Measurements from ENCODE around the gene RCC2. TPM values are rescaled to one million over a fixed set of nuclear protein-coding genes. Genes with fewer than 3 reads are reported as not detected.
"Not testable (repeated sequence)": the region's sequence is repeated elsewhere in the genome, so short reads cannot be mapped to it uniquely, and the experiment has no call there.

RCC2 gene
- 100 to 1,000 TPM; 107 to 120 TPM for total RNA-seq

DNA sequence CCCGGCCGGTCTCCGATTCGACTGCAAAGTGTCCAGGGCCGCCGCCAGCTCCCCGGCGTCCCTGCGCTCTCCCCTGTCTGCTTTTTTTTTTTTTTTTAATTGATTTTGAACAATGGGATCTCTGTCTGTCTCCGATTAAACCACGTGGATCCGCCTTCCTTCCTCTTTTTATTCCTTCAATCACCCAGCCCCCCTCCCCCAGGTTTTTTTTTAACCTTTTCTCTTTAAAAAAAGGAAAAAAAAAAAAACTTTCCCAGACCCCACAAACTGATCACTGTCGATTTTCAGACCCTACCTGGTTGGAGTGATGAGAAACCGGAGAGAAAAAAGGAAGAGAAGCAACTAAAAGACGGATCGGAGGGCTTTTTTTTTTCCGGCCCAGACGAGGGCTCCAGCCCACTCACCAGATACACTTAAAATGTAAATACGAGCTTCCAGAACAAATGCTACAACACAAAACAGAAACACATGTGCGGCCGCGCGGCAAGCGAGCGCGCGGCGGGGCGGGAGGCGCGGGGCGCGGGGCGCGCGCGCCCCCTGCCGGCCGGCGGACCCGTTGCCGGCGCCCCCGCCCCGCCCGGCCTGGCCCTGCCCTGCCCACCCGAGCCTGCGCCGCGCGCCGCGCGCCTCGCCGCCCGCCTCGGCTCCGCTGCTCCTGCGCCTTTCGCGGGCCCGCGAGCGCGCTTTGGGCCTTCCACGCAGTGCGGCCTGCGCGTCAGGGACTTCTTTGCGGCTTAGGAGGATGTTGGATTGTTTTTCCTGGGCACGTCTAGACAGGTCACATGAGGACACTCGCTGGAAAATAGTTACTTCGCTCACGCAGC lies at the start of gene RCC2:
Gene RCC2 (minus strand): TSS at position 428 of the 824 bp plus-strand sequence. CDS start 1,163 bp downstream, outside the sequence.
- DNase-seq (peak; percentile 86), ATAC-seq (peak; percentile 69)
- intact Hi-C loops (cut with DNase I, micrococcal nuclease): loop anchor here in 1 of 2 experiments (1.0 to 10.0 kb wide), 8 partner anchors 19 to 1912 kb away; partner anchors contain the start of genes ATP13A2, DDI2 and DNAJC16
- ChIA-PET POLR2A (interaction anchor here (0.6 kb wide), 1 partner anchor 471 kb away, joined by 3 read pairs; no protein-coding TSS in a partner anchor), CTCF (interaction anchor here (0.6 to 1.6 kb wide), 4 partner anchors 11 to 35 kb away, joined by 3 to 5 read pairs (median 3); no protein-coding TSS in a partner anchor)
- Mint-ChIP-seq H3K36me3 (ENCODE audit: low read depth) (peaks cover 37% of the 10 kb centered on the region), H3K27me3 (no peaks in the 10 kb centered on the region), H3K27ac (peak within 1 kb of the TSS; percentile 96), H3K9me3 (ENCODE audit: low read depth) (no peaks in the 10 kb centered on the region), H3K4me3 (peak within 1 kb of the TSS; percentile 96), H3K4me1 (peaks cover 45% of the 10 kb centered on the region)

DNA sequence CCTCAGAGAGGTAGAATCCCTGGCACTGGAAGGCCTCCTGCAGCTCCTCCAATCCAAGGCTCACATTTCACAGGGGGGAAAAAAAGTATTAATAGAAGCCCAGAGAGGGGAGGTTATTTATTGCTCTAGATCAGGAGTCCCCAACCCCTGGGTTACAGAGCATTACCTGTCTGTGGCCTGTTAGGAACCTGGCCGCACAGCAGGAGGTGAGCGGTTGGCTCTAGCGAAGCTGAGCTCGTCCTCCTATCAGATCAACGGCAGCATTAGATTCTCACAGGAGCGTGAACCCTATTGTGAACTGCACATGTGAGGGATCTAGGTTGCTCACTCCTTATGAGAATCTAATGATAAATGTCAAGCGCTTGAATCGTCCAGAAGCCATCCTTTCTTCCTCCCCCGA lies 46.8 kb upstream of the RCC2 start:
- peaks cover 2% of the 10 kb centered on the region for H3K4me1 Mint-ChIP-seq
- DNase-seq (no peak), ATAC-seq (no peak)
- H3K27me3 Mint-ChIP-seq: peaks cover 7% of the 10 kb centered on the region
- H3K9me3 Mint-ChIP-seq (ENCODE audit: low read depth): no peaks in the 10 kb centered on the region
- intact Hi-C loops (cut with DNase I, micrococcal nuclease): loop anchor here in 1 of 2 experiments (10.0 kb wide), 1 partner anchor 61 kb away; no protein-coding TSS in a partner anchor
- no peaks in the 10 kb centered on the region for H3K36me3 Mint-ChIP-seq (ENCODE audit: low read depth)
- H3K27ac Mint-ChIP-seq: no peak overlapping the region
- no peak overlapping the region for H3K4me3 Mint-ChIP-seq
- CTCF ChIA-PET: interaction anchor here (1.2 kb wide), 1 partner anchor 17 kb away, joined by 3 read pairs; no protein-coding TSS in a partner anchor
- POLR2A ChIA-PET: no interaction called here

GRCh38 chr1:17485281-17485680 lies 45.8 kb upstream of the RCC2 start:
- H3K4me1 Mint-ChIP-seq: peaks cover 2% of the 10 kb centered on the region
- no peak overlapping the region for H3K4me3 Mint-ChIP-seq
- H3K27ac Mint-ChIP-seq: no peak overlapping the region
- intact Hi-C loops (cut with DNase I, micrococcal nuclease): loop anchor here (2.0 to 10.0 kb wide), 2 partner anchors 60 to 64 kb away; no protein-coding TSS in a partner anchor
- CTCF ChIA-PET: interaction anchor here (1.2 kb wide), 1 partner anchor 16 kb away, joined by 3 read pairs; no protein-coding TSS in a partner anchor
- no peaks in the 10 kb centered on the region for H3K9me3 Mint-ChIP-seq (ENCODE audit: low read depth)
- no peak for ATAC-seq
- H3K36me3 Mint-ChIP-seq (ENCODE audit: low read depth): no peaks in the 10 kb centered on the region
- POLR2A ChIA-PET: no interaction called here
- H3K27me3 Mint-ChIP-seq: peaks cover 7% of the 10 kb centered on the region
- DNase-seq: peak; percentile 29

GRCh38 chr1:17481981-17482380 lies 42.5 kb upstream of the RCC2 start:
- intact Hi-C loops (cut with DNase I, micrococcal nuclease): loop anchor here in 1 of 2 experiments (10.0 kb wide), 1 partner anchor 57 kb away; no protein-coding TSS in a partner anchor
- H3K36me3 Mint-ChIP-seq (ENCODE audit: low read depth); POLR2A ChIA-PET; ATAC-seq; H3K27me3 Mint-ChIP-seq; H3K9me3 Mint-ChIP-seq (ENCODE audit: low read depth); H3K4me3 Mint-ChIP-seq; CTCF ChIA-PET; DNase-seq; H3K27ac Mint-ChIP-seq; H3K4me1 Mint-ChIP-seq: not testable (repeated sequence)

DNA sequence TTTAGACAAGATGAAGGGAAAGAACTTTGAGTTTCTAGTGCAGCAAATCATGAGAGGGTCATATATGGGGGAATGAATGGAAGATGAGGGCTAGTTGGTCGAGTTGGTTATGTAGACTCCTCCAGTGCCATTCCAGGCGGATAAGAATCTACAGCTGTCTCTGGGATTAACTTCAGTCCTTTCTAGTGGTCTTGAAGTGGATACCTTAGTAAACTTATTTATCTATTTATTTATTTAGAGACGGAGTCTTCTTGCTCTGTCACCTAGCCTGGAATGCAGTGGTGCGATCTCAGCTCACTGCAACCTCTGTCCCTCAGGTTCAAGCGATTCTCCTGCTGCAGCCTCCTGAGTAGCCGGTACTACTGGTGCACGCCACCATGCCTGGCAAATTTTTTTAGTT lies 41.4 kb upstream of the RCC2 start:
- Mint-ChIP-seq H3K36me3 (ENCODE audit: low read depth) (no peaks in the 10 kb centered on the region), H3K4me3 (no peak overlapping the region), H3K4me1 (no peaks in the 10 kb centered on the region), H3K27ac (no peak overlapping the region), H3K9me3 (ENCODE audit: low read depth) (no peaks in the 10 kb centered on the region), H3K27me3 (peaks cover 4% of the 10 kb centered on the region)
- ChIA-PET POLR2A (no interaction called here), CTCF (no interaction called here)
- no peak for DNase-seq
- no peak for ATAC-seq
- intact Hi-C loops (cut with DNase I, micrococcal nuclease): loop anchor here in 1 of 2 experiments (10.0 kb wide), 1 partner anchor 56 kb away; no protein-coding TSS in a partner anchor

- intact Hi-C loops (cut with DNase I, micrococcal nuclease): no loop called here
- ChIA-PET CTCF (interaction anchor here (0.9 to 1.2 kb wide), 2 partner anchors 20 to 23 kb away, joined by 3 to 4 read pairs; no protein-coding TSS in a partner anchor), POLR2A (no interaction called here)
- DNase-seq: peak; percentile 23
- no peaks in the 10 kb centered on the region for H3K4me1 Mint-ChIP-seq
- H3K9me3 Mint-ChIP-seq (ENCODE audit: low read depth): no peaks in the 10 kb centered on the region
- no peak overlapping the region for H3K4me3 Mint-ChIP-seq
- ATAC-seq: peak; percentile 74
- no peaks in the 10 kb centered on the region for H3K36me3 Mint-ChIP-seq (ENCODE audit: low read depth)
- no peak overlapping the region for H3K27ac Mint-ChIP-seq
- no peaks in the 10 kb centered on the region for H3K27me3 Mint-ChIP-seq
These were observed 36.3 kb upstream of the RCC2 start for GRCh38 chr1:17475752-17476151.

GRCh38 chr1:17474836-17475555 lies 35.5 kb upstream of the RCC2 start:
- H3K9me3 Mint-ChIP-seq (ENCODE audit: low read depth); H3K27me3 Mint-ChIP-seq; DNase-seq; H3K4me3 Mint-ChIP-seq; ATAC-seq; H3K4me1 Mint-ChIP-seq; POLR2A ChIA-PET; H3K36me3 Mint-ChIP-seq (ENCODE audit: low read depth); H3K27ac Mint-ChIP-seq; intact Hi-C loops (cut with DNase I, micrococcal nuclease): not testable (repeated sequence)
- CTCF ChIA-PET: interaction anchor here (0.7 to 1.3 kb wide), 2 partner anchors 17 to 35 kb away, joined by 3 to 5 read pairs; partner anchors contain the start of gene RCC2

DNA sequence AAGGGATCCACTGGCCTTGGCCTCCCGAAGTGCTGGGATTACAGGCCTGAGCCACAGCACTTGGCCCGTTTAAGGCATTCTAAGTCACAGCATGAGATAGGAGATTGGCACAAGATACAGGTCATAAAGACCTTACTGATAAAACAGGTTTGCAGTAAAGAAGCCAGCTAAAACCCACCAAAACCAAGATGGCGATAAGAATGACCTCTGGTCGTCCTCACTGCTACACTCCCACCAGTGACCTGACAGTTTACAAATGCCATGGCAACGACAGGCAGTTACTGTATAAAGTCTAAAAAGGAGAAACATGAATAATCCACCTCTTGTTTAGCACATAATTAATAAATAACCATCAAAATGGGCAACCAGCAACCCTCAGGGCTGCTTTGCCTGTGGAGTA lies 33.3 kb upstream of the RCC2 start:
- Mint-ChIP-seq H3K4me1 (no peaks in the 10 kb centered on the region), H3K9me3 (ENCODE audit: low read depth) (no peaks in the 10 kb centered on the region), H3K27ac (no peak overlapping the region), H3K36me3 (ENCODE audit: low read depth) (no peaks in the 10 kb centered on the region), H3K4me3 (no peak overlapping the region), H3K27me3 (peaks cover 4% of the 10 kb centered on the region)
- POLR2A ChIA-PET: no interaction called here
- ATAC-seq (no peak), DNase-seq (no peak)
- CTCF ChIA-PET: no interaction called here
- intact Hi-C loops (cut with DNase I, micrococcal nuclease): no loop called here

GRCh38 chr1:17471393-17471792 lies 31.9 kb upstream of the RCC2 start:
- peaks cover 4% of the 10 kb centered on the region for H3K27me3 Mint-ChIP-seq
- no peak overlapping the region for H3K27ac Mint-ChIP-seq
- DNase-seq: no peak
- intact Hi-C loops (cut with DNase I, micrococcal nuclease): no loop called here
- no peaks in the 10 kb centered on the region for H3K36me3 Mint-ChIP-seq (ENCODE audit: low read depth)
- CTCF ChIA-PET: no interaction called here
- H3K4me3 Mint-ChIP-seq: no peak overlapping the region
- no peaks in the 10 kb centered on the region for H3K4me1 Mint-ChIP-seq
- H3K9me3 Mint-ChIP-seq (ENCODE audit: low read depth): no peaks in the 10 kb centered on the region
- POLR2A ChIA-PET: no interaction called here
- ATAC-seq: no peak

DNA sequence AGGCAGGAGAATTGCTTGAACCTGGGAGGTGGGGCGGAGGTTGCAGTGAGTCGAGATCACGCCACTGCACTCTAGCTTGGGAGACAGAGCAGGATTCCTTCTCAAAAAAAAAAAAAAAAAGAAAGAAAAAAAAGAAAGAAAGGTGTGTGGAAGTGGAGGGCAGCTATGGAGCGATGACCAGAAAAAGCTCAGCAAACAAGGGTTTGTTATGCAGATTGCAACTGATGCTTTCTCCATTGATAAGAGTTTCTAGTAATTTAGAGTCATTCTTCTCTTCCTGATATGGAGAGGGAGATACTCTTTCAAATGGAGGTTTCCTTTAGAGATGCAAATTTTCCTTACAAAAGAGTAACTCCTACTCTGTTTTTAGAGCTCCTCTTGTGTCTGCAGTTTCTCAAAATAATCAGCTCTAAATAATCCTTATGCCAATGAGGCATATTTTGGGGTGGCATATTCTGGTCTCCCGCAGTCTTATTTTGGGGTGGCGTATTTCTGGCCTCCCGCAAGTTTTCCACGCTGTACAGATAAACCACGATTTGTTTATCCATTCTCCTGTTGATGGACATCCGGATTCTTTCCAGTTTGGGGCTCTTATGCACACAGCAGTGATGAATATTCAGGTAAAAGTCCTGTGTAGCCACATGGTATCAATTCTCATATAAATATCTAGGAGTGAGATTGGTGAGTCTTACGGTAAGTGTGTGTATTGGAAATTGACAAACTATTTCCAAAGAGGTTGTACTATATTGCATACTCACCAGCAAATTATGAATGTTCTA lies 30.7 kb upstream of the RCC2 start:
- intact Hi-C loops (cut with DNase I, micrococcal nuclease): no loop called here
- no peak overlapping the region for H3K27ac Mint-ChIP-seq
- POLR2A ChIA-PET: no interaction called here
- no peaks in the 10 kb centered on the region for H3K36me3 Mint-ChIP-seq (ENCODE audit: low read depth)
- no peaks in the 10 kb centered on the region for H3K4me1 Mint-ChIP-seq
- CTCF ChIA-PET: interaction anchor here (0.7 kb wide), 1 partner anchor 133 kb away, joined by 3 read pairs; no protein-coding TSS in a partner anchor
- no peak overlapping the region for H3K4me3 Mint-ChIP-seq
- DNase-seq (no peak), ATAC-seq (no peak)
- no peaks in the 10 kb centered on the region for H3K9me3 Mint-ChIP-seq (ENCODE audit: low read depth)
- peaks cover 4% of the 10 kb centered on the region for H3K27me3 Mint-ChIP-seq
